Measurements from ENCODE around the gene RPS6KA4.

Gene RPS6KA4

DNA sequence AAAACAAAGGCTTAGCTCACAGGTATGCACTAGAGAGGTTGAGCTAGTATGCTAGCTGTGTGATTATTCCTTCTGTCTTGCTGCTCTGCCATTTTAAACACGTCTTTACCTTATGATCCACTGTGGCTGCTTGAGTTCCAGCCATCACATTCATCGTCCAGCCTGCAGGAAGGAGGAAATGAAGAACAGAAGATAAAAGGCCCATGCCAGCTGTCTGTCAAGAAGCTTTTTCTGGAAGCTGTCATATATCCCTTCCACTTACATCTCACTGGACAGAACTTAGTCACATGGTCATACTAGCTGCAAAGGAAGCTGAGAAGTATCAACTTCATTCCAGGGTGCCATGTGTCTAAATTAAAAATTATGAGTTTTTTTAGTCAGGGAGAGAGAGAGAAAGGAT, 31.6 kb upstream of the RPS6KA4 start:
- DNase-seq, result no peak

DNA sequence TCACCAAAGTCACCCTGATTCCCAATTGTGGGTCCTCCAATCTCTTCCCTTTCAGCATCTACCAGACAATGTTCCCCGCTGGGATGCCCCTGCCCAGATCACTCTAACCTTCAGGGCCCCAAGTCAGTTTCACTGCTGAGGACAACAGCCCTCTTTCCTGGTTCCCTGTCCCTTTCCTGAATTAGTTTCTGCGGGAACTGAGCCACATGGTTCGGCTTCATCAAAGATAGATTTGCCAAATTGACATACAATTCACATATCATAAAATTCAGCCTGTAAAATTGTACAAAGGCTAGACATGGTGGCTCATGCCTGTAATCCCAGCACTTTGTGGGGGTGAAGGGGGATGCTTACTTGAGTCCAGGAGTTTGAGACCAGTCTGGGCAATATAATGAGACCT, 31.0 kb upstream of the RPS6KA4 start:
- DNase-seq, result no peak

DNA sequence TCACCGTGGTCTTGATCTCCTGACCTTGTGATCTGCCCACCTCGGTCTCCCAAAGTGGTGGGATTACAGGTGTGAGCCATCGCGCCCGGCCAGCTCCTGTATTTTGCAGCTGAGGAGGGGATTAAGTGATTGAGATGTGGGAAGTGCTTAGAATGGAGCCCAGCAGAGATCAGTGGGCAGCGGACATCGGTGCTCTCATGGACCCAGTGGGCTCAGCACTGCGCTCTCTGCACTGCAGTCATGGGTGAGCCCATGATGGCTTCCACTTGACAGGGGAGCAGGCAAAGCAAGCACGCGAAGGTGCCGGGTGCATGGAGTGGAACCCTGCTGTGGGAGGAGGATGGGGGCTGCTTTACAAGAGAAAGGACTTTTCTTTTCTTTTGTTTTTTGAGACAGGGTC, 28.1 kb upstream of the RPS6KA4 start:
- DNase-seq, result no peak

DNA sequence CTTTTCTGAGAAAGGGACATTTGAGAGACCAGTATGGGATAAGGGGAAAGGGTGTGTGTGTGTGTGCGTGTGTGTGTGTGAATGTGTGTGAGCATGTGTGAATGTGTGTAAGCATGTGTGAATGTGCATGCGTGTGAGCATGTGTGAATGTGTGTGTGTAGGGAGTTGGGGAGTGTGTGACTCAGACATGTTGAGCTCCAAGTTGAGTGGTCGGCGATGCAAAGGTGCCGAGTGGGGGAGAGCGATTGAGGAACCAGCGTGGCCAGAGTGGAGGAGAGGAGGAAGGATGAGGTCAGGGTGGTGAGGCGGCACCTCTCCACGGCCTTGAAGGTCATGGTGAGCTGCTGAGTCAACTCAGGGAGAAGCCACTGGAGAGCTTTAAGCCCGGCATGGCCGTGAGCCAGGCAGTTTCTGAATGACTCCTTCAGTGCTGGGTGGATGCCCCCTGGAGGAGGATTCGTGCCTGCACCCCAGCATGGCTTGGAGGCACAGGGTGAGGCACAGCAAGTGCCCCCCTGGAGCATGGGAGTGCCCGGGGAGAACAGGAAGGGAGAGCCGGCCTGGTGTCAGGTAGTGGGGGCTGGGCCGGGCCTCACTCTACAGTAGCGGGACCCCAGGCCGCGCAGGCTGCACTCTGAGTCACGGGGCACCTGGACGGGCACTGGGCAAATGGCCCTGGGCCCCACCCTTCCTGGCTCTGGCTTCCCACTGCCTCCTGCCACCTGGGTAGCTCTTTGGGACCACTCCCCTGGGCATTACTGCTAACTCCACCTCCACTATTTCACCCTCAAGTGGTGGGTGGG, 27.2 kb upstream of the RPS6KA4 start:
- peak; percentile 84 for DNase-seq

DNA sequence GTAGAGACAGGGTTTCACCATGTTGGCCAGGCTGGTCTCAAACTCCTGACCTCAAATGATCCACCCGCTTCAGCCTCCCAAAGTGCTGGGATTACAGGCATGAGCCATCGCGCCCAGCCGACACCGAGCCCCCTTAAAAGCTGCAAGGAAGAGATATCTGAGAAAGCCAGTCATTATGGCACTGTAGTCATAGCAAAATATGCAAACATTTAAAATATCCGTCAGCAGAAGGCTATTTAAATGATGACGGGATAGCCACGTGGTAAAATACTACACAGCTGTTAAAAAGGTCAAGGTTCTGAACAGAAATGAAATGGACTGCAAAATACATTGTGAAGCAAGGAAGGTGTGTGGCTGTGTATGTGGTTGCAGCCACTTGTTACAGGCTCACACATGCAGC, 25.4 kb upstream of the RPS6KA4 start:
- DNase-seq, result no peak

- DNase-seq, result peak; percentile 95
Measured at GRCh38 chr11:64334764-64335735, 23.9 kb upstream of the RPS6KA4 start.

DNA sequence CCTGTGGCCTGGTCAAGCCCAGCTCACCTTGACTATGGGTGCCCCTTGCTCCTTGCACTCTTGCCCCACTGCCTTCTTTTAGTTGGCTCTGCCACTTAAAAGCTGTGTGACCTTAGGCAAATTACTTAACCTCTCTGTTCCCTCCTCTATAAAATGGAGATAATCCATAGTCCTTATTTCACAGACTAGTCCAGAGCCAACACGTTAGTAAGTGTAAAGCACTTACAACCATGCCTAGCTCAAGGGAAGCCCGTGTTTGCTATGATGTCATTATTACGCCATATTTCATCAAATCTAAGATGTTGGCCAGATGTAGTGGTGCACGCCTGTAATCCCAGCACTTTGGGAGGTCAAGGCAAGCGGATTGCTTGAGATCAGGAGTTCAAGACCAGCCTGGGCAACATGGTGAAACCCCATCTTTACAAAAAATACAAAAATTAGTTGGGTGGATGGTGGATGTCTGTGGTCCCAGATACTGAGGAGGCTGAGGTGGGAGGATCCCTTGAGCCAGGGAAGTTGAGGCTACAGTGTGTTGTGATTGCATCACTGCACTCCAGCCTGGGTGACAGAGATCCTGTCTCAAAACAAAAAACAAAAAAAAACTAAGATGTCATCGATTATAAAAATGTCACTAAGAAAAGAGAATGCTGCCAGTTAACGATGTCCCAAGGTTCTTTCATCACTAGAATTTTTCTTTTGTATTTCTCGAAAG, 21.3 kb upstream of the RPS6KA4 start:
- no peak for DNase-seq

DNA sequence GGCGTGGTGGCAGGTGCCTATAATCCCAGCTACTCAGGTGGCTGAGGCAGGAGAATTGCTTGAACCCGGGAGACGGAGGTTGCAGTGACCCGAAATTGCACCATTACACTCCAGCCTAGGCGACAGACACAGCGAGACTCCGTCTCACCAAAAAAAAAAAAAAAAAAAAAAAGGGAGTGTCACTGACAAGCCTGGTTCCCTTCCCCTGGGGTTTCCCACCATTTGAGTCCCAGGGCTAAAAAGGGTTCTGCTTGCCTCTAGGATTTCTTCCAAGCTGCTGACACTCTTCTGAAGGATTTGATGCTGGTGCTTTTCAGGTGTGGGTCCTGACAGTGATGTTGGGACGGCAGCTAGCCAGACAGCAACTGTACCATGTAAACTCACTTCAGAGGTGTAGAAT, 20.2 kb upstream of the RPS6KA4 start:
- DNase-seq, result no peak

DNA sequence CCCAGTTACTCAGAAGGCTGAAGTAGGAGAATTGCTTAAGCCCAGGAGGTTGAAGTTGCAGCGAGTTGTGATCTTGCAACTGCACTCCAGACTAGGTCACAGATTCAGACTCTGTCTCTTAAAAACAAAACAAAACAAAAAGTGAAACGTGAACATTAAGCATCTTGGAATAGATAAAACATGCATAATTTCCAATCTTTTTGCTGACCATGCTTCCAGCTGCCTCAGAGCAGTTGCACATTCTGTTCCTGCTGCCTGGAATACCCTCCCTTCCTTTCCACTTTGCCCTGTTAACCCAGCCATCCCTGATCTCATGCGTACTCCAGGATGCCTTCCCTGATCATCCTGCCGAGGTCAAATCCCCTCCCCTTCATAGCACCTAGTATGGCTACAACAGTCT, 19.7 kb upstream of the RPS6KA4 start:
- DNase-seq, result no peak

GRCh38 chr11:64339754-64340408, 19.1 kb upstream of the RPS6KA4 start, which contains the start of gene CCDC88B:
Gene CCDC88B, plus strand, starts transcription at chr11:64340204. Its CDS starts 63 bp downstream, at chr11:64340267.
- DNase-seq, result no peak

DNA sequence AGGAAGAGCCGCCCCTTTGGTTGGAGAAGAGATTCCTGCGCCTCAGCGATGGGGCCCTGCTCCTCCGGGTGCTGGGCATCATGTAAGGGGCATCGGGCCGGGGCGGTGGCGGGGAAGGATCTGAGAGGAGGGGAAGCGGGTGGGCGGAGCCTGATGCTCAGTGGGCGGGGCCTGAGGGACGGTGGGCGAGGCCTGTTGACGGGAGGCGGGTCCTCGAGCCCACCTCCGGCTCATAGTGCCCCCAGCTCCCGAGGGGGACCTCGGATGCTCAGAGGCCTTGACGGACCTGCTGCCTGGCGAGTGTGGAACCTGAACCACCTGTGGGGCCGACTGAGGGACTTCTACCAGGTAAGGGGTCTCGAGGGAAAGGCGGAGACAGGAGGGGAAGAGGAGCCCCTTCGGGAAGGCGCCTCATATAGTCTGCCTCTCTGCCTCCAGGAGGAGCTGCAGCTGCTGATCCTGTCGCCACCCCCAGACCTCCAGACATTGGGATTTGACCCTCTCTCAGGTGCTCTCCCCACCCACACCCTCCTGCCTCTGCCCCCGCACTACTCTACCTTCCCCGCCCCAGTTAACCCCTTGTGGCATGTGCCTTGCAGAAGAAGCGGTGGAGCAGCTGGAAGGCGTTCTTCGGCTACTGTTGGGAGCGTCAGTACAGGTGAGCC, 18.2 kb upstream of the RPS6KA4 start:
- no peak for DNase-seq

GRCh38 chr11:64341429-64341828, 17.5 kb upstream of the RPS6KA4 start:
- DNase-seq, result no peak

GRCh38 chr11:64341851-64342791, 16.8 kb upstream of the RPS6KA4 start:
- peak; percentile 85 for DNase-seq

DNA sequence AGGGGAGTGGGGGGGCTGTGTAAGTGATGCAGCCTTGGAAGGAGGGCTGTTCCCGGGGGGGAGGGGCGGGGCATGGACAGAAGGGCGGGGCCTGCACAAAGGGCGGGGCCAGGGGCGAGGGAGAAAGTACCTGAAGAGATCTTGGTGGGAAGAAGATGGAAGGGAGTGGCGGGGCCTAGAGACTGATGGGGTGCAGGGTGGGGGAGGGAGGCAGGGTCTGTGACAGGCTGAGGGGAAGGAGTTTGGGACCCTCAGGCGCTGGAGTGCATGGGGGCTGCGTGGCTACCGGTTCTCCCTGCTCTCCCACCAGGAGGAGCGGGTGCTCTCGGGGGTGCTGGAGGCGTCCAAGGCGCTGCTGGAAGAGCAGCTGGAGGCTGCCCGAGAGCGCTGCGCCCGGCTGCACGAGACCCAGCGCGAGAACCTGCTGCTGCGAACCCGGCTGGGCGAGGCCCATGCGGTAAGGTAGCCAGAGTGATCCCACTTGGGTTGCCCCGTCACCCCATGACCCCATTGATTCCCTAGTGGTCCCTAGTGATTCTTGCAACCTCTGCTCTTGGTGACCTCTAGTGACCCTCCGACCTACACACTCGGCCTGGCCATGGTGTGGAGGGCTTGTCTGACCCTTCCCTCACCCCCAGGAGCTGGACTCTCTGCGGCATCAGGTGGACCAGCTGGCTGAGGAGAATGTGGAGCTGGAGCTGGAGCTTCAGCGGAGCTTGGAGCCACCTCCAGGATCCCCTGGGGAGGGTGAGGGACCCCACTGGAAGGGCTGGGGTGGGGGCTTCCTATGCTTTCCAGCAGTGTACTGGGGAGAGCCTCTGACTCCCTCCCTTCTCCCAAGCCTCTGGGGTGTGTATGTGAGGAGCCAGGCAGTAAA, 15.9 kb upstream of the RPS6KA4 start:
- no peak for DNase-seq

- DNase-seq, result no peak
Measured at GRCh38 chr11:64343767-64344559, 15.0 kb upstream of the RPS6KA4 start.

DNA sequence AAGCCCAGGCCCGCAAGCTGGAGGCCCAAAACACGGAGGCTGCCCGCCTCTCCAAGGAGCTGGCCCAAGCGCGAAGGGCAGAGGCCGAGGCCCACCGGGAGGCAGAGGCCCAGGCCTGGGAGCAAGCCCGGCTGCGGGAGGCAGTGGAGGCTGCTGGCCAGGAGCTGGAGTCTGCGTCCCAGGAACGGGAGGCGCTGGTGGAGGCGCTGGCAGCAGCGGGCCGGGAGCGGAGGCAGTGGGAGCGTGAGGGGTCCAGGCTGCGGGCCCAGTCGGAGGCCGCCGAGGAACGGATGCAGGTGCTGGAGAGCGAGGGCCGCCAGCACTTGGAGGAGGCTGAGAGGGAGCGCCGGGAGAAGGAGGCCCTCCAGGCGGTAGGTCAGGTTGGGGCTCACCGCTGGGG, 14.2 kb upstream of the RPS6KA4 start:
- DNase-seq, result no peak

GRCh38 chr11:64347193-64347867, 11.6 kb upstream of the RPS6KA4 start:
- no peak for DNase-seq
